GM18502 (cell line): ENCODE measurements around the gene UBE2U.

ENCODE experiments used
- ATAC-seq: cut with Tn5 transposase; IDR thresholded peaks from one replicate; pipeline ENCODE4 v1.9.1; 2021; ENCODE audit warnings: mild to moderate bottlenecking; ENCODE audit not compliant: unreplicated experiment, poor library complexity

Gene UBE2U

DNA sequence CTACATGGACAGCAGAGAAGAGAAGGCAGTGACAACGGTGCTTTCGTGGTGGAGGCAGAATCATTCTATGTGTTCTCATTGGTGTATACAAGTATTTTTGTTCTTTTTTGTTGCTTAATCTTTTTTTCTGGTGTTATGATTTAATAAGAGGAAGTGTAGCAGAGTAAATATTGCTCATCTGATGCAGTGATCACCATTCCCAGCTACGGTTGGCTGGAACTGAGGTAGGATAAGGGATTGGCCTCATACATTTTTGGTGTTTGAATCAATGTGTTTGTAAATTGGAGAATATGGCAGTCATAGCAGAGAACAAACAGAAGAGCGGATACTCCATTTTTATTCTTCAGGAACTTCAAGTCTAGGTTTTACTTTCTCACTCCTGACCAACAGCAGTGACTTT is 76.6 kb downstream of the UBE2U start:
- ATAC-seq = no peak

DNA sequence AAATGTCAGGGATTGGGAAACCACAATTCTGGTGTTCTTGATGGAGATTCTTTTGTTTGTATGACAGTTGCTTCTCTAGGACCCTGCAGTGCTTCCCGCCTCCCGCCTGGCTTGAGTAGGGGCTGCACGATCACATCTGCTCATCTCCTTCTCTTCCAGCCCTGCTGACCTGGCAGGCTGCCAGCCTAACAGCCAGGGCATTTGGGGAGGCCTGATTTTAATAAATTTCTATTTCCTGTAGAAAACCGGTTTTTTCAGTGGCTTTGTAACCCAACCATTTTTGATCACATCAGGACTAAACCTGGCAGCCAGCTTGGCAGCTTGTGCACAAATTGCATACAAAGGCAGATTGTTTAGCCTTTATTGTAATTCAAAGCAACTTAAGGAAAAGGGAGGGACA is 78.9 kb downstream of the UBE2U start:
- ATAC-seq = no peak

DNA sequence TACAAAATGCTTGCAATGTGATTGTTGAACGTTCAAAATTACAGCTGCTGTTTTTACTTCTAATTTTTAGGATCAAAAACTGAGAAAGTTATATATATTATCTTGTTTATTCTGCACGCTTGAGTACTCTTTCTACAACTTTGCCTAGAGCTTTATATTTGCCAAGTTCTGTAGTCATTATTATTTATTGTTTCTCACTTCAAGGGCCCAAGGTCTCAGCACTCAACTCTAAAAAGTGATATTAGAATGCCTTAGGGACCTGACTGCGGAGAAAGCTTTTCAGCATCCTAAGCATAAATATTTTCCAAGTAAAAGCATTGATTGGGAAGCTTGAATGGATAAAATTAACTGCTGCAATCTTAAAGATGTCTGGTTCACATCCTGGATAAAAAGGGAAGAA is 83.6 kb downstream of the UBE2U start:
- ATAC-seq = no peak

DNA sequence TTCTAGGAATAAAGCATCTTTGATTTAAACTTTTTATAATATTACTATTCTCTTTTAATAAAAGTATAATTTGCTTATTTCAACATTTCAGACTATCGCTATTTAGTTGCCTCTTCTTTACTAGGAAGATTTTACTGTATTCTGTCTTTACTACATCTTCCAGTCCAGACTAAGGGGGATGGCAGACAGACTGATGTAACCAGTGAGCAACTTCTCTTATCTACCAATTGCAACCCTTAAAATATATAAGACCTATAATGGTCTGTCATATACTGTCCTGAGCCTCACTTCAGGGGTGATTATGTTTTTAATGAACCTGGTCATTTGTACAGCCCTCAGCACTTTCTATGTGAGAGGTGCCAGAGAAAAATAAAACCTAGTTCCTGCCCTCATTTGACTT is 87.0 kb downstream of the UBE2U start:
- no peak for ATAC-seq

DNA sequence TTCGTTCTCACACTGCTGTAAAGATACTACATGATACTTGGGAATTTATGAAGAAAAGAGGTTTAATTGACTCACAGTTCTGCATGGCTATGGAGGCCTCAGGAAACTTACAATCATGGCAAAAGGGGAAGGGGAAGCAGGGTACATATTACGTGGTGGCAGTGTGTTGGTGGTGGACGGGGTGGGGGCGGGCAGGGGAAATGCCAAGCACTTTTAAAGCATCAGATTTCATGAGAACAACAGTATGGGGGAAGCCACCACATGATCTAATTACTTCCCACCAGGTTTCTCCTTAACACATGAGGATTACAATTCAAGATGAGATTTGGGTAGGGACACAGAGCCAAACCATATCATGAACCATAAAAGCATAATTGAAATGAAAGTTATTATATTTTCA is 88.5 kb downstream of the UBE2U start:
- ATAC-seq = no peak

DNA sequence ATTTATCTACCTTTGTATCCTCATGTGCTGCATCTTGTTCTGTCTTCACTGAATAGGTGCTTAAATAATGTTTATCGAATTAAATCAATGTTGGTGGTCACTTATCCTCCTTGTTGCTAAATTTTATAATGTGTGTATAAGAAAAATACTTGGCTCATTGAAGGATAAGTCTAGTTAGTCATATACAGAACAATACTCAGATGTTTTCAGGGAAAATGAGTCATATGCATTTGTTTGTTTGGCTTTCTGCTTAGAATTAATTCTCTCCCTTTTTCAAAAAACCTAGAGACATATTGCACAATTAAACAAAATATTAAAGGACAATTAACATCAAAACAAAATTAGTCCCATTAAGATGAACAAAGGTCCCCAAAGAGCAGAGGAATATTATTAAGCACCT is 89.0 kb downstream of the UBE2U start:
- ATAC-seq = no peak

DNA sequence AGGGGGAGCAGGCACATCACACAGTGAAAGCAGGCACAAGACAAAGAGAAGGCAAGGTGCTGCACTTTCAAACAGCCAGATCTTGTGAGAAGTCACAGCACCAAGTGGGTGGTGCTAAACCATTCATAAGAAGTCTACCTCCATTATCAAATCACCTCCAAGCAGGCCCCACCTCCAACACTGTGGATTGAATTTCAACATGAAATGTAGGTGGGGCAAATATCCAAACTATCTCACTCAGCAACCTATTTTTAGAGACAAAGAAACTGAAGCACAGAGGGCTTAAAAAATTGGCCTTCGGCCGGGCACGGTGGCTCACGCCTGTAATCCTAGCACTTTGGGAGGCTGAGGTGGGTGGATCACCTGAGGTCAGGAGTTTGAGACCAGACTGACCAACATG is 90.4 kb downstream of the UBE2U start:
- no peak for ATAC-seq

DNA sequence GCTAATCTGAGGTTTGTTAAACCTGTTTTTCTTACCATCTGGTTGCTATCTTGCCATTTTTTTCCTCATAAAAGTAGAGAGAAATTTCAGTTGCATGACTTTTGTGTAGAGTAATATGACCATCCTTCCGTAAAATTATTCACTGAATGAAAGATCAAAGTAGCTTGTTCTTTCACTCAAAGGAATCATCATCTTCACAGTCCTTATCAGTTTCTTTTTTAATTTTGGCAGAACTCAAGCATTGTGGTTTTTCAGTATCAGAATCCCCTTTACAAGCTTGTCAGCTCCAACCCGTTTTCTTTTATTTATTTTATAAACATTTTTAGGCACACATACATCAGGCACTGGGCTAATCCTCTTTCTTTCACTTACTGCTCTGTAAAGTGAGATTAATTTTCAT is 91.7 kb downstream of the UBE2U start:
- ATAC-seq = no peak

DNA sequence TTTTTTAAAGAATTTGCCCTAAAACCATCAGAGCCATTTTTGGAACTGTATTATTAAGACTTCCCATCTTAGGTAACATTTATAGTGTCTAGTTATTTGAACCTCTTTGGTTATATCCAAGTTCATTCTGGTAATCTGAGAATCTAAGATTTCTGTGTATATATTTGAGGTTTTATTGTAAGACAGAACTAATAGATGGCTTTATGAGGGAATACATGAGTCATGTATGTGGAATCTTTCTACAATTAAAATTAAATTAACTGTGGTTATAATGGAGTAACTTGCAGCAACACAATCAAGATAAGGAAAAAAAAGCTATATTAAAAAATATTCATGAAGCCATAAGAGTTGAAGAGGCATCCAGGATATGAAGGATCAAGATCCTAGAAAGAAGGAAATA is 92.1 kb downstream of the UBE2U start:
- no peak for ATAC-seq

DNA sequence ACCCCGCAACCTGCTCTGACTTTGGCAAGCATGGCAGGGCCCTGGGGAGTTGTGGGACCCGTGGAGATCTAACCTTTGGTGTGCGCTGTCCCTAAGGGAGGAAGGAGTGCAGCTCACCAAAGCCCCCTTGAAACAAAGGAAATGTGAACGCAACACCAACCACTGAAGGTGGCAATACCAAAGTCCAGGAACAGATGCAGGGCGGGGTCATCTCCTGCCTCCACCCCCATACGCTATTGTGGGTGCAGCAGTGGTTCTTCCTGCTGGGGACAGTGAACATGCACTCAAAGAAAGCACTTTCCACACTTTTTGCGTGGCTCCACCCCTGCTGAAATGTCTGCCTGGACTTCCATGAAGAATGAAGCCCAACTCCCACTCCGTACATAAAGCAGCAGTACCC is 93.0 kb downstream of the UBE2U start:
- ATAC-seq = no peak

DNA sequence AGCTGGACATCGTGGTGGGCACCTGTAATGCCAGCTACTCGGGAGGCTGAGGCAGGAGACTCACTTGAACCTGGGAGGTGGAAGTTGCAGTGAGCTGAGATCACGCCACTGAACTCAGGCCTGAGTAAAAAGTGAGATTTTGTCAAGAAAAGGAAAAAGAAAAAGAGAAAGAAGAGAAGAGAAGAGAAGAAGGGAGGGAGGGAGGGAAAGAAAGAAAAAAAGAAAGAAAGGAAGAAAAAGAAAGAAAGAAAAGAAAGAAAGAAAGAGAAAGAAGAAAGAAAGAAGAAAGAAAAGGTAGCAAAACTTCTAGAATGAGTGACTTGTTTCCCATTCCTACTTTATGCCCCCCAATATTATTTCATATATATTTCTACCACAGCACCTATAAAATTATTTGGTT is 98.8 kb downstream of the UBE2U start:
- ATAC-seq = no peak

DNA sequence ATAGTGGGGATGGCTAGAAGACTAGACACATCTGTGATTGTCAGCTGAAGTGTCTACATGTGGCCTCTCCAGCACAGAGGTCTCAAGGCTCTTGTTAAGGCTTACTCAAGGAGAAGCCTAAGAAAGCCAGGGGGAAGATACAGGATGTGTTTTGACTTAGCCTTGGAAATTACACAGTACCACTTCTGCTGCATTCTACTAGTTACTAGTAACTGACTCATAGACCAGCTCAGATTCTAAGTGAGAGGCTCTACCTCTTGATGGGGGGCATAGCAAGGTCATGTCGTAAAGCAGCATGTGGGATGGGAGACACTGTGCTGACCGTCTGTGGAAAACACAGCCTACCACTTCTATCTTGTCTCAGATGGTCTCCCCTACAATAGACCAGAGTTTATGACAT is 99.5 kb downstream of the UBE2U start:
- no peak for ATAC-seq

DNA sequence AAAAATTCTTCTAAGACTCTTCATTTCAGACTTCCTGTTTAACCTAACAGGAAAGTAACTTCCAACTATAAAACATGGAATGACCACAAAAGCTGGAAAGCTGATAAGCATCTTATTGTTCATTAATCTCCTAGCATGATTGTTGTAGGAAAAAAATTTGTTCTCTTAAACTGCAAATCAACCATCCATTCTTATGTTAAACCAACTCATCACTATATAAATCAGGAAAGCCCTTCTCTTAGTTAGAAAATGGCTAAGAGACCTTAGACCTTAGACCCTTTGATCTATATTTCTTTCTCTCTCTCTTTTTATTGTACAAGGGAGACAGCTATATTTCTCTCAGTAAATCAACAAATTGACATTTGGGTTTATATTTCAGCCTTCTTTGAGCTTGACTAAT is 101.4 kb downstream of the UBE2U start:
- no peak for ATAC-seq

DNA sequence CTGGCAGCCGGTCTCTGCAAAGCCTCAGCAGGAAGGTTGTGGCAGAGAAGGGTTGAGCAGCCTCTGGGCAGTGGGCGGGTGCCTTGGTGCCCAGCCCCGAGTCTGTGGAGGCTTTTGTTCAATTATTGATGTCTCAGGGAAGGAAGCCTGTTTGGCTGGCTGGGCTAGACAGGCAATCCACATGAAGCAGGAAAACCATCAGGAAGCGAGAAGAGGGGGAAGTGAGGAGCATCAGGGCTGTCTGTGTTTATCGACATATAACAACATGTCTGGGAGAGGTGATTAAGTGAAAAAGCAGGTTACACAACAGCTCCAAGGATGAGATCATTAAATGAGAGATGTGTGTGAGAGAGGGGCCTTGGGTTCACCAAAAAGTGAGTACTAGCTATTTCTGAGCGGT is 105.4 kb downstream of the UBE2U start:
- ATAC-seq = no peak

DNA sequence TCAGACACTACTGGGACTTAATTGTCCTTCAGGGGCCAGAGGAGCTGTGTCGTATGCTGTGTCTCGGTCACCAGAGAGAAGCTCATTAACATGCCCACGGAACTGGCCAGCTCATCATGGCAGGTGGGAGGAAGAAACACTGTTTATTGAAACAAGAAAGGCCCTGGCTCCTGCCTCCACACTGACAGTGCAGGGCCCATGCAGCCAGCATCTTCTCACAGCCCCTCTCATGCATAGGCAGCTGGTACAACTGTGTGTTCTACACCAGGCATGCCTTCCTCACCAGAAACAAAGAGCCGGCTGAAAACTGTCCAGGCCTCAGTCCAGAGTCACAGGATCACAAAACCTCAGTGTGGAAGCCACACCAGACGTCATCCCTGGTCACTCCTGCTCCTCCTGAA is 106.0 kb downstream of the UBE2U start:
- ATAC-seq = no peak

DNA sequence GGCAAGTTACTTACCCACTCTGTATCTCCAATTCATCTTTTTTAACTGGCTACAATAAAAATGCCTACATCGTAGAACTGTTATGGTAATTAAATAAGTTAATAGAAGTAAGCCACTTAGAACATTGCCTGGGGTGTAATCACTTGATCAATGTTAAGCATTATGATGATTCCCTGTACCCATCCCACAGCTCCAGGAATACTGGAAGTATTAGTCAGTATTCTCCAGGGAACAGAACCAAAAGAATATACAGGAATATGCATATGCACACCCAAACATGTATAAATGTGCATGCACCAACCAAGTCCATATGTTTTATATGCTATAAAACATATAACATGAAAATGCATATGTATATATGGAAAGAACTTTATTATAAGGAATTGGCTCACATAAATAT is 107.3 kb downstream of the UBE2U start:
- ATAC-seq = no peak

DNA sequence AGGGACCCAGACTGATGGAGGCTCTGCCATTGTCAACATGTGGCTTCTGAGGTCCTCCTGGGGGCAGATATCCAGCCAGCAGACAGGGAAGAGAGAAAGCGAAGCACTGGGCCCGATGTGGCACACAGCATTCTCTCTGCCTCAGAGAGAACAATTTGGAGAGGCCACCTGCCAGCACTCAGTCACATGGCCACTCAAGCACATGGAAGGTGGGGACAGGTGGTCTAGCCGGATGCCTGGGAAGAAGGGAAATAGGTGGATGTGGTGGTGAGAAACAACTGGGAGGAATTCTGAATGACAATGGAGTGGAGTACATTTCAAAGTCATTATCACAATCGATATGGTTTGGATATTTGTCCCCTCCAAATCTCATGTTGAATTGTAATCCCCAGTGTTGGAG is 109.0 kb downstream of the UBE2U start:
- ATAC-seq = no peak

DNA sequence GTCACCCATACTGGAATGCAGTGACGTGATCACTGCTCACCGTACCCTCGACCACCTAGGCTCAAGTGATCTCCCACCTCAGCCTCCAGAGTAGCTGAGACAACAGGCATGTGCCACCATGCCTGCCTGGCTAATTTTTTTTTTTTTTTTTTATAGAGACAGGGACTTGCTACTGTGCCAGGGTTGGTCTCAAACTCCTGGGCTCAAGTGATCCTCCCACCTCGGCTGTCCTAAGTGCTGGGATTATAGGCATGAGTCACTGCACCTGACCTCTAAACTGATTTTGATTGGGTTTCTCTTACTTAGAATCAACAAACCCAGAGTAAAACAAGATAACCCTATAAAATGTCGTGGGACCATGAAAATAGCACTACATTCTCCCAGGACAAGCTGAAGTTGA is 112.0 kb downstream of the UBE2U start:
- no peak for ATAC-seq
